Measurements from ENCODE around the gene DDX41.

DDX41 gene

DNA sequence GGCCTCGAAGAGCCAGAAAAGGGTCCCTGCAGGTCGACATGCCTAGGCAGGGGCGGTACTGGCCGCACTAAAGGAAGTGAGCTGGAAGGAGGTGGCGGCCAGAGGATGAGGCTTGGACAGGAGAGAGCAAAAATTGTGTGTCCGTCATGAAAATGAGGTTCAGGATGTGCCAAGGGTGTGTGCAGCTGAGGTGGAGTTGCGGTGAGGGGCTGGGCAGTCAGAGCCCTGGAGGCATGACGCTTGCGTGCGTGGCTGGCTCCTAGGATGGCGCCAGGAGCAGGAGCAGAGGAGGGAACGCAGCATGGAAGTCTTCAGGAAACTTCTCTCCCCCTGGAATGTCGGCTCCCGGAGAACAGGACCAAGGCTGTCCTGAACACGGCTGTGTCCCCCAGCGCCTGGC lies 13.9 kb downstream of the DDX41 start:
- Histone ChIP-seq H3K27ac (ENCODE audit: low read length) (no peak overlapping the region), H3K9ac (ENCODE audit: low read length) (no peak overlapping the region)

GRCh38 chr5:177501874-177502678 lies 14.7 kb downstream of the DDX41 start:
- Histone ChIP-seq H3K4me3 (ENCODE audit: low read length) (no peak overlapping the region), H3K27me3 (ENCODE audit: control insufficient read depth, insufficient read depth, low read length) (peaks cover 21% of the 10 kb centered on the region), H3K9me3 (ENCODE audit: control insufficient read depth, low read depth, low read length) (no peaks in the 10 kb centered on the region), H3K9ac (ENCODE audit: low read length) (no peak overlapping the region), H3K36me3 (ENCODE audit: control insufficient read depth, low read depth, low read length) (no peaks in the 10 kb centered on the region), H3K4me1 (ENCODE audit: control insufficient read depth, low read depth, low read length) (peaks cover 18% of the 10 kb centered on the region), H3K27ac (ENCODE audit: low read length) (no peak overlapping the region)

More for the DNA sequence above, 13.9 kb downstream of the DDX41 start:
- Histone ChIP-seq H3K4me3 (ENCODE audit: low read length) (no peak overlapping the region), H3K27me3 (ENCODE audit: control insufficient read depth, insufficient read depth, low read length) (peaks cover 21% of the 10 kb centered on the region), H3K9me3 (ENCODE audit: control insufficient read depth, low read depth, low read length) (no peaks in the 10 kb centered on the region), H3K4me1 (ENCODE audit: control insufficient read depth, low read depth, low read length) (peaks cover 18% of the 10 kb centered on the region), H3K36me3 (ENCODE audit: control insufficient read depth, low read depth, low read length) (no peaks in the 10 kb centered on the region)

DNA sequence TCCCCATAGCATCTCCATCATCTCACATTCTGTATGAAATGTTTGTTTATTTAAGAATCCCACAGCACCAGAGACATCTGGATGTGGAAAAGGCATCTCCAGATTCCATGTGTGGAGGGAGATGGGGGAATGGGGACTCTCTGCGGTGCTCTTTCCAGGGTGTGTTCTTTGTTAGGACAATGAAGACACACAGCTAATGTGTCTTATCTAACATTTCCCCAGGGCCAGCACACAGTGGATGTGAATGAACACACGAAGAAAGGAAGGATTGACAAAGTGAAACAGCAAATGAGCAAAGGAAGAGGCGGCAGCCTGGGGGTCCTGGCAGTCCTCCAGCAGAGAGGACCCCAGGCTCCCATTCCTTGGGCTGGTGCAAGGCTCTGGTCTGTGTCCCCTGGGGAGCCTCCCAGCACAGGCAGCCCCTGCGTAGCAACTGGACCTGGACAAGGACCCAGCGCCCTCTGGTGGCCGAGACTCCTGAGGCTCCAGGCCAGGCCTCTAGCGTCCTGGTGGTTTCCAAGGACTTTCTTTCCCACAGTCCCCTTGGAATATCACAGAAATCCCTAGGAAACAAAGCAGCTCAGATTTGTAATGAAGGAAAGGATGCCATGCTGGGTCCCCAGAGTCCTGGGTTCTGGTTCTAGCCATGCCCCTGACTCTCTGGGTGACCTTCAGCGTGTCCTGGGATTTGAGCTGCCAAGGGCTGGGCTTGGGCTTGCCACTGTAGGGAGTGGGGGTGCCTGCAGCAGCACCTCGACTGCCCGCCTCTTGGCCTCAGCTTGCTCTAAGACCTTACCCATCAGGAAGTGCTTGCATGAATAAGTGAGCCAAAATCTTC lies 15.9 kb downstream of the DDX41 start:
- Histone ChIP-seq H3K4me1 (ENCODE audit: control insufficient read depth, low read depth, low read length) (peaks cover 24% of the 10 kb centered on the region), H3K4me3 (ENCODE audit: low read length) (no peak overlapping the region), H3K27me3 (ENCODE audit: control insufficient read depth, insufficient read depth, low read length) (peaks cover 21% of the 10 kb centered on the region), H3K9ac (ENCODE audit: low read length) (no peak overlapping the region), H3K36me3 (ENCODE audit: control insufficient read depth, low read depth, low read length) (no peaks in the 10 kb centered on the region), H3K9me3 (ENCODE audit: control insufficient read depth, low read depth, low read length) (no peaks in the 10 kb centered on the region), H3K27ac (ENCODE audit: low read length) (no peak overlapping the region)

DNA sequence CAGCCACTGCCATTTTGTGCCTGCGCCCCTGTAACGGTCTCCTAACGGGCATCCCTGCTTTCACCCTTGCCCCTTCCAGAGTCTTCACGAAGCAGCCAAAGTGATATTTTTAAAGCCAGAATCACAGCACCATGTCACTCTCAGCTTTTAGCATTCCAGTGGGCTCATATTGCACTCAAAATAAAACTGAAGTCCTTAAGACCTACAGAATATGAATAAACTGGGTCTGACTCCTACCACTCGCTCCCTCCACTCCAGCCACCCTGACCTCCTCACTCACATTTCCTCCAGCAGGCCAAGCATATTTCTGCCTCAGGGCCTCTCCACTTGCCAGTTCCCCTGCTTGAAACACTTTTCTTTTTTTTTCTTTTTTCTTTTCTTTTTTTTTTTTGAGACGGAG lies 16.9 kb downstream of the DDX41 start:
- Histone ChIP-seq H3K27me3 (ENCODE audit: control insufficient read depth, insufficient read depth, low read length) (peaks cover 21% of the 10 kb centered on the region), H3K36me3 (ENCODE audit: control insufficient read depth, low read depth, low read length) (no peaks in the 10 kb centered on the region), H3K4me3 (ENCODE audit: low read length) (no peak overlapping the region), H3K9me3 (ENCODE audit: control insufficient read depth, low read depth, low read length) (no peaks in the 10 kb centered on the region), H3K27ac (ENCODE audit: low read length) (no peak overlapping the region), H3K9ac (ENCODE audit: low read length) (no peak overlapping the region), H3K4me1 (ENCODE audit: control insufficient read depth, low read depth, low read length) (peaks cover 34% of the 10 kb centered on the region)

DNA sequence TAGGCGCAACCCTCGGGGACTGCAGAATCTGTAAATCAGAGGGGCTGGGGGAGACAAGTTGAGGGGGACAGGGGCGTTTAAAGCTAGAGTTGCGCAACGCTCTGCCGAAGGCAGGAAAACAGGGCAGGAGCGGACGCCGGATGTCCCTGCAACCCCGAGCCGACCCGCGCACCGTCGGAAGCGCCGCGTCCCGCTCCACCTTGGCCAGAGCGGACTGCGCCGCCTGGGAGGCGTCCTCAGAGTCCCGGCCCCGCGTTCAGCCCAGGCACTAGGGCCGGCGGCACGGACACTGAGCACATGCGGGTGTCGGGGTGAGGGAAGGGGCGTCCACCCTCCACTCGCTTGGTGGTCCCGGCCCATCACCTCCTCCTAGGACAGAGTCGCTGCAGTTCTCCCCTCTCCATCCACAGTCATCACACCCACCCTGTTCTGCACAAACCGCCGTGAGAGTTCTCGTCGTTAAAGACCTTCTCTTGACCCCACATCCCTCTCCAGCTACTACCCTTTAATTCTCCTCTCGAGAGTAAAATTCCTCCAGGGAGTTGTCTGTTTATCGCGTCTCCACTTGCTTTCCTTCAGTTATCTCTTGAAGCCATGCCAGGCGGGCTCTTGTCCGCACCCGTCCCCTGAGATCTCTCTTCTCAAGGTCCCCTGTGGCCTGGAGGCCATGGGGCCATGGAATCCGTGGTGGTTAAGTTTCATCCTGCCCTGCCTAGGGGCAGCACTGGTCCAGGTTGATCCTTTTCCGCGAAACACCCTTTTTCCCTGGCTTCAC lies 18.6 kb downstream of the DDX41 start:
- H3K4me1 ChIP-seq (ENCODE audit: control insufficient read depth, low read depth, low read length) = peaks cover 38% of the 10 kb centered on the region
- H3K36me3 ChIP-seq (ENCODE audit: control insufficient read depth, low read depth, low read length) = peaks cover 6% of the 10 kb centered on the region
- no peaks in the 10 kb centered on the region for H3K9me3 ChIP-seq (ENCODE audit: control insufficient read depth, low read depth, low read length)
- H3K27ac ChIP-seq (ENCODE audit: low read length) = no peak overlapping the region
- H3K9ac ChIP-seq (ENCODE audit: low read length) = peak overlapping the region; percentile 0
- H3K4me3 ChIP-seq (ENCODE audit: low read length) = peak overlapping the region; percentile 71
- peaks cover 21% of the 10 kb centered on the region for H3K27me3 ChIP-seq (ENCODE audit: control insufficient read depth, insufficient read depth, low read length)

GRCh38 chr5:177497292-177498012 lies 19.3 kb downstream of the DDX41 start, which contains the start of gene PDLIM7:
TSS of gene PDLIM7 (minus strand) at chr5:177497604. CDS start at chr5:177496512, 1,092 bp downstream.
- Histone ChIP-seq H3K27ac (ENCODE audit: low read length) (peak within 1 kb of the TSS; percentile 96), H3K9me3 (ENCODE audit: control insufficient read depth, low read depth, low read length) (no peaks in the 10 kb centered on the region), H3K4me1 (ENCODE audit: control insufficient read depth, low read depth, low read length) (peaks cover 38% of the 10 kb centered on the region), H3K9ac (ENCODE audit: low read length) (peak within 1 kb of the TSS; percentile 95), H3K4me3 (ENCODE audit: low read length) (peak within 1 kb of the TSS; percentile 80), H3K27me3 (ENCODE audit: control insufficient read depth, insufficient read depth, low read length) (peaks cover 21% of the 10 kb centered on the region), H3K36me3 (ENCODE audit: control insufficient read depth, low read depth, low read length) (peaks cover 6% of the 10 kb centered on the region)

DNA sequence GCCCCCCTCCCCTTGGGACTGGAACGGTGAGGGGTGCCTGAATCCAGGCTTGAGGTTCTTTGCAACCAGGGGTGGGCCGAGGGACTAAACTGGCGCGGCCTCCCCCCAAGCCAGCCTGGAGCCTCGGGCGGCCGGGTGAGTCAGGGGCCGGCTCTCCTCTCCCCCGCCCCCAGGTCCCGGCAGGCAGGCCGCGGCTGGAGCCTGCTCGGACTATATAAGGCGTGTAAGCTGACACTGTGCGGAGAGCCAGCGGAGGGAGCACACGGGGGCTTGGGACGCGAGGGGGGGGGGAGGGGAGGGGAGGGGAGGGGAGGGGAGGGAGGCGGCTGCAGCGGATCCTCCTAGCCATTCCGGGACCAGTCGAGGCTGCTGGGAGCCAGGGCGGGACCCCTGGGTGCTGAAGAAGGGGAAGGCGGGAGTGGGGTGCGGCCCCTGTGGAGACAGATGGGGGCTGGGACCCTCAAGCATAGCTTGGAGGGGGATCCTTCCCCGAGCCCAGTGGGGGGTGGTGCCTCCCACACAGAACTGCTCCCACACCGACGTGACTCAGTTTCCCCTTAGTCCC lies 20.0 kb downstream of the DDX41 start:
- Histone ChIP-seq H3K27me3 (ENCODE audit: control insufficient read depth, insufficient read depth, low read length) (peaks cover 21% of the 10 kb centered on the region), H3K4me1 (ENCODE audit: control insufficient read depth, low read depth, low read length) (peaks cover 38% of the 10 kb centered on the region), H3K9me3 (ENCODE audit: control insufficient read depth, low read depth, low read length) (no peaks in the 10 kb centered on the region), H3K9ac (ENCODE audit: low read length) (peak overlapping the region; percentile 95), H3K4me3 (ENCODE audit: low read length) (peak overlapping the region; percentile 80), H3K36me3 (ENCODE audit: control insufficient read depth, low read depth, low read length) (peaks cover 6% of the 10 kb centered on the region), H3K27ac (ENCODE audit: low read length) (peak overlapping the region; percentile 96)

DNA sequence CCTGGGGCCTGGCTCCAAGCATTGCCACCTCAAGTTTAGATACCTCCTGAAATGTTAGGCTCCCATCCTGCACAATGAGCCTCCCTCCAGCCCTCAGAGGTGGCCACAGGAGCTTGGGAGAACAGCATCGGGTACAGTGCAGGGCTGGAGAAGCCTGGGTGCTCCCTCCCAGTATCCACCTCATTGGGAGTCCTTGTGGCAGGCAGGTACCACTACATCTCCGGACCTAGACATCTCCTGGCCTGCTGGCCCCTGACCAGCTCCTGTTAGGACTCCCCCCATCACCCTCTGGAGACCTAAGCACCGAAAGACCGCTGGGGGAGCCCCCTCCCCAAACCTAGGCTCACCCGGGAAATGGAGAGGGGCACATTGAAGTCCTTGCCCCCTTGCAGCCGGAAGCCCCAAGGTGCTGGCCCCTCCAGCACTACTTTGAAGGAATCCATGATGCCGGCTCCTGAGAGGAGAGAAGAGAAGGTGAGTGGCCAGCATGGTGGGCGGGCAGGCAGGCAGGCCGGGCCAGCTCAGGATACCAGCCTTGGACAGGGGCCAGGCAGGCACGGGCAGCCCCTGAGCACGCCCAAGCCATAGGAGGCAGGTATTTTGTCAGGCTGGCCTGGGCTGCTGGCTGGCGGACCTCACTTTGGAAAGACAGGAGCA lies 20.6 kb downstream of the DDX41 start:
- H3K4me1 ChIP-seq (ENCODE audit: control insufficient read depth, low read depth, low read length) = peaks cover 35% of the 10 kb centered on the region
- H3K36me3 ChIP-seq (ENCODE audit: control insufficient read depth, low read depth, low read length) = peaks cover 6% of the 10 kb centered on the region
- H3K9ac ChIP-seq (ENCODE audit: low read length) = peak overlapping the region; percentile 95
- H3K9me3 ChIP-seq (ENCODE audit: control insufficient read depth, low read depth, low read length) = no peaks in the 10 kb centered on the region
- peak overlapping the region; percentile 80 for H3K4me3 ChIP-seq (ENCODE audit: low read length)
- peaks cover 21% of the 10 kb centered on the region for H3K27me3 ChIP-seq (ENCODE audit: control insufficient read depth, insufficient read depth, low read length)
- H3K27ac ChIP-seq (ENCODE audit: low read length) = peak overlapping the region; percentile 96

GRCh38 chr5:177495243-177496060 lies 21.3 kb downstream of the DDX41 start:
- no peaks in the 10 kb centered on the region for H3K9me3 ChIP-seq (ENCODE audit: control insufficient read depth, low read depth, low read length)
- peak overlapping the region; percentile 80 for H3K4me3 ChIP-seq (ENCODE audit: low read length)
- peak overlapping the region; percentile 96 for H3K27ac ChIP-seq (ENCODE audit: low read length)
- peaks cover 12% of the 10 kb centered on the region for H3K36me3 ChIP-seq (ENCODE audit: control insufficient read depth, low read depth, low read length)
- peak overlapping the region; percentile 95 for H3K9ac ChIP-seq (ENCODE audit: low read length)
- H3K27me3 ChIP-seq (ENCODE audit: control insufficient read depth, insufficient read depth, low read length) = peaks cover 21% of the 10 kb centered on the region
- peaks cover 32% of the 10 kb centered on the region for H3K4me1 ChIP-seq (ENCODE audit: control insufficient read depth, low read depth, low read length)
